Smooth muscle cell (in vitro differentiated cells): ENCODE data around the gene C14orf180. TPM values are rescaled to one million over a fixed set of nuclear protein-coding genes. Genes with fewer than 3 reads are reported as not detected.

Source experiments
- DNase-seq: peaks from one replicate; lab custom pipeline; 2025; ENCODE audit not compliant: unreplicated experiment; lab: John Stamatoyannopoulos, UW
- H2AFZ ChIP-seq: fragments of 200-600 bp; sonication (generic); 2 replicates; pipeline ENCODE4 v1.6.0; 2016; ENCODE audit warnings: antibody characterized with exemption, low read depth, mild to moderate bottlenecking
- H3F3A ChIP-seq: fragments of 200-600 bp; sonication (generic); 2 replicates; pipeline ENCODE4 v1.6.0; 2017; ENCODE audit warnings: antibody characterized with exemption, low read depth
- H3K27ac ChIP-seq: fragments of 200-600 bp; sonication (generic); 2 replicates; pipeline ENCODE4 v1.5.1; 2016; ENCODE audit warnings: low read depth, mild to moderate bottlenecking
- H3K27me3 ChIP-seq: fragments of 200-600 bp; sonication (generic); 2 replicates; pipeline ENCODE4 v1.6.1; 2016; ENCODE audit warnings: low read depth, mild to moderate bottlenecking
- H3K36me3 ChIP-seq: fragments of 200-600 bp; sonication (generic); 2 replicates; pipeline ENCODE4 v1.5.1; 2016; ENCODE audit warnings: low read depth
- H3K4me1 ChIP-seq: fragments of 200-600 bp; sonication (generic); 2 replicates; pipeline ENCODE4 v1.5.1; 2016; ENCODE audit warnings: low read depth
- H3K4me2 ChIP-seq: fragments of 200-600 bp; sonication (generic); 2 replicates; pipeline ENCODE4 v1.6.0; 2016; ENCODE audit warnings: mild to moderate bottlenecking
- H3K4me3 ChIP-seq: fragments of 200-600 bp; sonication (generic); 2 replicates; pipeline ENCODE4 v1.5.1; 2016; ENCODE audit warnings: mild to moderate bottlenecking
- H3K79me2 ChIP-seq: fragments of 200-600 bp; sonication (generic); 2 replicates; pipeline ENCODE4 v1.6.0; 2016; ENCODE audit warnings: low read depth, mild to moderate bottlenecking
- H3K9ac ChIP-seq: fragments of 200-600 bp; sonication (generic); 2 replicates; pipeline ENCODE4 v1.6.0; 2016; ENCODE audit warnings: low read depth
- H3K9me3 ChIP-seq: fragments of 200-600 bp; sonication (generic); replicated peaks from 2 replicates; pipeline ENCODE4 v1.5.1; 2016; ENCODE audit warnings: low read depth
- H4K20me1 ChIP-seq: fragments of 200-600 bp; sonication (generic); 2 replicates; pipeline ENCODE4 v1.6.0; 2016; ENCODE audit warnings: low read depth
- WGBS: methylation state at CpG from one replicate; pipeline ENCODE4 v1.1.7; 2016; ENCODE audit warnings: low lambda C conversion rate; 5-methylcytosine and 5-hydroxymethylcytosine counted together
- polyA plus RNA-seq: library from polyadenylated mRNA; unstranded; fragments of >200 nt; fragmentation: Nextera tagmentation; extraction: Ambion mirVana; gene quantifications from 2 replicates; pipeline ENCODE4 v1.2.1, GENCODE V29; 2016
- total RNA-seq: library from RNA; depleted of rRNA; stranded (reverse); fragments of >200 nt; gene quantifications from 2 replicates; pipeline ENCODE4 v1.2.3, GENCODE V29; 2014
- TF ChIP-seq, protein P1 (sequence below): fragments of 200-600 bp; sonication (generic); IDR thresholded peaks from 2 replicates; pipeline ENCODE4 v1.5.1; 2017; ENCODE audit warnings: borderline replicate concordance, mild to moderate bottlenecking, antibody characterized with exemption; ENCODE audit not compliant: insufficient read depth, poor library complexity, severe bottlenecking

Gene C14orf180
- total and polyA plus RNA-seq, 2 experiments from 2014 or later, result 0.63 to 1.2 TPM

DNA sequence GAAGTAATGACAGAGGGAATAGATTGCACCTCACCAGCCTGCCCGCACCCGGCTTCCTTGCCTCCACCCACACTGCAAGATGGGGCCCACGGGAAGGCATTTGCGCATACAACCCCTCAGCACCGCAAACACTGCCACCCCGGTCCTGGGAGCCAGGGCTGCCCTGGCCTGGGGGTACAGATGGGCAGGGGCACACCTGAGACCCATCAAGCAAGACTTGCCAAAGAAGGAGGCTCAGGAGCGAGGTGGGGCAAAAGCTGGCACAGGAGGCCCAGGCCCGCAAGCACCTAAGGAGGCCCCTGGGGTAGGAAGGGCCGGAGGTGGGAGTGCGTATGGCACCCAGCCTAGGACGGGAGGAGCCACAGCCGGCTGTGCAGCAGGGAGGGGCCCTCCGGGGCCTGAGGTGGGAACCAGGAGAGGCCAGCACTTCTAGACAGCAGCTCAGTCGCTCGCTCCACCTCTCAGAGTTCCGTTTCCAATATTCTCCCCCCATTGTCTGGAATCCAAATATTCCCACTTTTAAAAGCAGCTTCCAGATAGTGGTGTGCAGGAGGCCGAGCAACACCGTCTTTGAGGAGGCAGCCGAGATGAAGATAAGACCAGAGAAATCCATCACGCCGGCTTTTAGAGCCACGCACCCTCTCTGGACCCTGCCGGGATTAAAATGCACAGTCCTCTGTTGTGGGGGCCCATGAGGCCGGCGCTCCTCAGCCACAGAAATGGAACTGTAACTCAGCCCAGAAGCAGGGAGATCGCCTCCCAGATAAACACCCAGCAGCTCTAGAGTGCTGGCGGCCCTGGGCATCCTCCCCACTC is 12.2 kb upstream of the C14orf180 start:
- no peaks in the 10 kb centered on the region for H3K36me3 ChIP-seq
- no peaks in the 10 kb centered on the region for H4K20me1 ChIP-seq
- no peaks in the 10 kb centered on the region for H3F3A ChIP-seq
- no peak for DNase-seq
- no peak overlapping the region for H3K4me2 ChIP-seq
- TF ChIP-seq, protein P1, sequence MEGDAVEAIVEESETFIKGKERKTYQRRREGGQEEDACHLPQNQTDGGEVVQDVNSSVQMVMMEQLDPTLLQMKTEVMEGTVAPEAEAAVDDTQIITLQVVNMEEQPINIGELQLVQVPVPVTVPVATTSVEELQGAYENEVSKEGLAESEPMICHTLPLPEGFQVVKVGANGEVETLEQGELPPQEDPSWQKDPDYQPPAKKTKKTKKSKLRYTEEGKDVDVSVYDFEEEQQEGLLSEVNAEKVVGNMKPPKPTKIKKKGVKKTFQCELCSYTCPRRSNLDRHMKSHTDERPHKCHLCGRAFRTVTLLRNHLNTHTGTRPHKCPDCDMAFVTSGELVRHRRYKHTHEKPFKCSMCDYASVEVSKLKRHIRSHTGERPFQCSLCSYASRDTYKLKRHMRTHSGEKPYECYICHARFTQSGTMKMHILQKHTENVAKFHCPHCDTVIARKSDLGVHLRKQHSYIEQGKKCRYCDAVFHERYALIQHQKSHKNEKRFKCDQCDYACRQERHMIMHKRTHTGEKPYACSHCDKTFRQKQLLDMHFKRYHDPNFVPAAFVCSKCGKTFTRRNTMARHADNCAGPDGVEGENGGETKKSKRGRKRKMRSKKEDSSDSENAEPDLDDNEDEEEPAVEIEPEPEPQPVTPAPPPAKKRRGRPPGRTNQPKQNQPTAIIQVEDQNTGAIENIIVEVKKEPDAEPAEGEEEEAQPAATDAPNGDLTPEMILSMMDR, result no peak
- H2AFZ ChIP-seq, result no peak overlapping the region
- H3K27ac ChIP-seq, result no peak overlapping the region
- WGBS, result 70% methylated on average over 27 of the region's 27 CpGs
- H3K4me3 ChIP-seq, result no peak overlapping the region
- H3K4me1 ChIP-seq, result no peaks in the 10 kb centered on the region
- no peak overlapping the region for H3K9ac ChIP-seq
- H3K27me3 ChIP-seq, result no peaks in the 10 kb centered on the region
- H3K9me3 ChIP-seq, result no peaks in the 10 kb centered on the region
- H3K79me2 ChIP-seq, result no peaks in the 10 kb centered on the region

DNA sequence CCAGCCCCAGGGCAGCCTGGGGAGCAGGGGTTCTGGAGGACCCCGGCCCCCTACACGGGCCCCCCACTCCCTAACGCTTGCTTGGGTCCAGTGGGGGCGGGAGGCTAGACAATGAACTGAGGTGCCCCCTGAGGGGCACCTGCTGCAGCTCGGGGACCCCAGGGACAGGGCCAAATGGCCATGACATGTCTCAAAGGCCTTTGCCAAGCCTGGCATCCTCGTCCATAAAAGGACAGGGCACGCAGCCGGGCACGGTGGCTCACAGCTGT is 11.7 kb upstream of the C14orf180 start:
- no peaks in the 10 kb centered on the region for H4K20me1 ChIP-seq
- 88% methylated on average over 9 of the region's 9 CpGs for whole genome bisulfite sequencing
- H3K4me3 ChIP-seq, result no peak overlapping the region
- no peak overlapping the region for H3K4me2 ChIP-seq
- no peak for DNase-seq
- H3K27me3 ChIP-seq, result no peaks in the 10 kb centered on the region
- TF ChIP-seq, protein P1, result no peak
- H3K79me2 ChIP-seq, result no peaks in the 10 kb centered on the region
- H3K4me1 ChIP-seq, result no peaks in the 10 kb centered on the region
- H3K36me3 ChIP-seq, result no peaks in the 10 kb centered on the region
- no peaks in the 10 kb centered on the region for H3K9me3 ChIP-seq
- no peaks in the 10 kb centered on the region for H3F3A ChIP-seq
- no peak overlapping the region for H3K27ac ChIP-seq
- H3K9ac ChIP-seq, result no peak overlapping the region
- H2AFZ ChIP-seq, result no peak overlapping the region

DNA sequence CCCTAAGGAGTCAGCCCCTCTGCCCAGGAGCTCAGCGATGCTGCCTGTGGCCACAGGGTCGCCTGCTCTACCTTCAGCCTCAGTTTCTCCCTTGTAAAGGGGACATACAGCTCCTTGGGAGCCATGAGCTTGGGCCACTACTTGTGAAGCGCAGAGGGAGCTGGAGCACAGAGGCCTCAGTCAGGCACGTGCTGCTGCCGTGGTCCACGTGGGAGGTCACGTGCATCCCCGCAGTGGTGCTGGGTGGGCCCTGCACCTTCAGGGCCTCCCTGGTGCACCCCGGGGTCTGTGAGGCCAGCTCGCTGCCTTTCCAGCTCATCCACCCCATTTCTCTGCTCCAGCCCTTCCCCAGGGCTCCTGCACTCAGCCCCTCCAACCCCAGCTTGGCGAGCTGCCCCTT is 10.9 kb upstream of the C14orf180 start:
- H3K4me2 ChIP-seq, result no peak overlapping the region
- TF ChIP-seq, protein P1, result no peak
- WGBS, result 95% methylated on average over 11 of the region's 11 CpGs
- H3F3A ChIP-seq, result no peaks in the 10 kb centered on the region
- H3K4me1 ChIP-seq, result no peaks in the 10 kb centered on the region
- no peak overlapping the region for H3K27ac ChIP-seq
- no peaks in the 10 kb centered on the region for H3K79me2 ChIP-seq
- no peaks in the 10 kb centered on the region for H3K27me3 ChIP-seq
- no peaks in the 10 kb centered on the region for H3K9me3 ChIP-seq
- DNase-seq, result no peak
- H4K20me1 ChIP-seq, result no peaks in the 10 kb centered on the region
- H3K9ac ChIP-seq, result no peak overlapping the region
- H3K36me3 ChIP-seq, result no peaks in the 10 kb centered on the region
- no peak overlapping the region for H2AFZ ChIP-seq
- H3K4me3 ChIP-seq, result no peak overlapping the region

DNA sequence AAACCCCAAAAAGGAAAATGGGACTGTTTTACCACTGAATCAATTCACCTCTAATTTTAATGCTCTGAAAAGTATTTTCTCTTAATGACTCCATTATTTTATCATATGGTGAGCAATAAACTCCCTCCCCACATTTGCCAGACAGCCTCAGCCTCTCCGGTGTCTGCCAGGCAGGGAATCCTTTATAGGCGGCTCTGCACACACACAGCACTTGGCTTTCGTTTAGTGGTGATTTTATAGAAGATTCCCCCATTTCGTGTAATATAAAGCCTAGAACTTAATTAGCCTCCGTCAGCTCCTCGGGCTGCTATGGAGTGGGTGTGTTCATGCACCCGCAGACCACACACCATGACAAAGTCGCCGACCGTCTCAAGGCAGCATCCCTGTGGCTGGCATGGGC is 10.1 kb upstream of the C14orf180 start:
- Histone ChIP-seq H3K4me2 (no peak overlapping the region), H3K27ac (no peak overlapping the region), H3K36me3 (no peaks in the 10 kb centered on the region), H3K4me1 (peaks cover 8% of the 10 kb centered on the region), H3F3A (no peaks in the 10 kb centered on the region), H3K27me3 (no peaks in the 10 kb centered on the region), H2AFZ (no peak overlapping the region), H3K9ac (no peak overlapping the region), H3K9me3 (no peaks in the 10 kb centered on the region), H3K79me2 (no peaks in the 10 kb centered on the region), H3K4me3 (no peak overlapping the region), H4K20me1 (no peaks in the 10 kb centered on the region)
- DNase-seq, result no peak
- TF ChIP-seq, protein P1, result no peak
- 68% methylated on average over 10 of the region's 10 CpGs for WGBS
